HG02852 (cell line): ENCODE results near the gene TMEM233.

Experiments
- ATAC-seq: cut with Tn5 transposase; IDR thresholded peaks from one replicate; pipeline ENCODE4 v1.9.1; 2021; ENCODE audit warnings: mild to moderate bottlenecking, moderate library complexity; ENCODE audit not compliant: unreplicated experiment

Gene TMEM233

GRCh38 chr12:119679081-119679480 lies 85.5 kb downstream of the TMEM233 start:
- ATAC-seq = no peak

- no peak for ATAC-seq
These were observed 85.9 kb downstream of the TMEM233 start for GRCh38 chr12:119679490-119679889.

- ATAC-seq = no peak
These were observed 87.5 kb downstream of the TMEM233 start for GRCh38 chr12:119681111-119681510.

- peak; percentile 63 for ATAC-seq
These were observed 88.4 kb downstream of the TMEM233 start for GRCh38 chr12:119681728-119682638.

- ATAC-seq = peak; percentile 39
These were observed 89.2 kb downstream of the TMEM233 start for GRCh38 chr12:119682639-119683252.

- ATAC-seq = no peak
These were observed 89.8 kb downstream of the TMEM233 start for GRCh38 chr12:119683413-119683812.

- ATAC-seq = no peak
These were observed 90.2 kb downstream of the TMEM233 start for GRCh38 chr12:119683816-119684215.

- ATAC-seq = no peak
These were observed 91.3 kb downstream of the TMEM233 start for GRCh38 chr12:119684711-119685369.

GRCh38 chr12:119685375-119685774 lies 91.8 kb downstream of the TMEM233 start:
- no peak for ATAC-seq

- ATAC-seq = no peak
These were observed 92.8 kb downstream of the TMEM233 start for GRCh38 chr12:119686355-119686754.

- ATAC-seq = no peak
These were observed 93.2 kb downstream of the TMEM233 start for GRCh38 chr12:119686776-119687175.

- ATAC-seq = no peak
These were observed 93.8 kb downstream of the TMEM233 start for GRCh38 chr12:119687406-119687805.

- ATAC-seq = no peak
These were observed 94.3 kb downstream of the TMEM233 start for GRCh38 chr12:119687879-119688278.

GRCh38 chr12:119689935-119690500 lies 96.4 kb downstream of the TMEM233 start:
- ATAC-seq = no peak

- no peak for ATAC-seq
These were observed 97.7 kb downstream of the TMEM233 start for GRCh38 chr12:119691202-119691810.

- no peak for ATAC-seq
These were observed 98.8 kb downstream of the TMEM233 start for GRCh38 chr12:119692410-119692809.
